ENCODE data around the gene MYEF2.

DNA sequence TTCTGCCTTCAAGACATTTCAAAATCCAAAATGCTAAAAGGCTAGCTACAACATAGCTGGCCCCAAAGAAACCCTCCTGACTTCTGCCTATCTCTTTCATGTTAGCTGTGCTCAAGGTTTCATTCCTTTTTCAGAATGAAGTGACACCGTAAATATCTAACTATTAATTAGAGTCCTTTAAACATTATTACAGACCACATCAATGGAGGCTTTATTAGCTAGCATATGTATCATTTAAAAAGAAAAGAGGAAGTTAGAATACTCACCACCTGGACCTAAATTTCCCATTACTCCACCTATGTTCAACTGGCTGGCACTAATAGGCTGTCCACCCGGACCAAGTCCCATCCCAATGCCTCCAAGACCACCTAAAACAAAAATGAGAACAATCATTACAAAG lies 24.6 kb downstream of the MYEF2 start:
- TF ChIP-seq POLR2A (IDR thresholded peaks at IDR 0.05) (no peak), POLR2AphosphoS5 (IDR thresholded peaks at IDR 0.05) (no peak), EP300 (IDR thresholded peaks at IDR 0.05; ENCODE audit: low read depth) (no peak)
- TF ChIP-seq, protein P1, sequence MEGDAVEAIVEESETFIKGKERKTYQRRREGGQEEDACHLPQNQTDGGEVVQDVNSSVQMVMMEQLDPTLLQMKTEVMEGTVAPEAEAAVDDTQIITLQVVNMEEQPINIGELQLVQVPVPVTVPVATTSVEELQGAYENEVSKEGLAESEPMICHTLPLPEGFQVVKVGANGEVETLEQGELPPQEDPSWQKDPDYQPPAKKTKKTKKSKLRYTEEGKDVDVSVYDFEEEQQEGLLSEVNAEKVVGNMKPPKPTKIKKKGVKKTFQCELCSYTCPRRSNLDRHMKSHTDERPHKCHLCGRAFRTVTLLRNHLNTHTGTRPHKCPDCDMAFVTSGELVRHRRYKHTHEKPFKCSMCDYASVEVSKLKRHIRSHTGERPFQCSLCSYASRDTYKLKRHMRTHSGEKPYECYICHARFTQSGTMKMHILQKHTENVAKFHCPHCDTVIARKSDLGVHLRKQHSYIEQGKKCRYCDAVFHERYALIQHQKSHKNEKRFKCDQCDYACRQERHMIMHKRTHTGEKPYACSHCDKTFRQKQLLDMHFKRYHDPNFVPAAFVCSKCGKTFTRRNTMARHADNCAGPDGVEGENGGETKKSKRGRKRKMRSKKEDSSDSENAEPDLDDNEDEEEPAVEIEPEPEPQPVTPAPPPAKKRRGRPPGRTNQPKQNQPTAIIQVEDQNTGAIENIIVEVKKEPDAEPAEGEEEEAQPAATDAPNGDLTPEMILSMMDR (IDR thresholded peaks at IDR 0.05), result no peak
